ENCODE results near the gene SLX9.
"Not testable (repeated sequence)": the region's sequence is repeated elsewhere in the genome, so short reads cannot be mapped to it uniquely, and the experiment has no call there.

Gene SLX9

DNA sequence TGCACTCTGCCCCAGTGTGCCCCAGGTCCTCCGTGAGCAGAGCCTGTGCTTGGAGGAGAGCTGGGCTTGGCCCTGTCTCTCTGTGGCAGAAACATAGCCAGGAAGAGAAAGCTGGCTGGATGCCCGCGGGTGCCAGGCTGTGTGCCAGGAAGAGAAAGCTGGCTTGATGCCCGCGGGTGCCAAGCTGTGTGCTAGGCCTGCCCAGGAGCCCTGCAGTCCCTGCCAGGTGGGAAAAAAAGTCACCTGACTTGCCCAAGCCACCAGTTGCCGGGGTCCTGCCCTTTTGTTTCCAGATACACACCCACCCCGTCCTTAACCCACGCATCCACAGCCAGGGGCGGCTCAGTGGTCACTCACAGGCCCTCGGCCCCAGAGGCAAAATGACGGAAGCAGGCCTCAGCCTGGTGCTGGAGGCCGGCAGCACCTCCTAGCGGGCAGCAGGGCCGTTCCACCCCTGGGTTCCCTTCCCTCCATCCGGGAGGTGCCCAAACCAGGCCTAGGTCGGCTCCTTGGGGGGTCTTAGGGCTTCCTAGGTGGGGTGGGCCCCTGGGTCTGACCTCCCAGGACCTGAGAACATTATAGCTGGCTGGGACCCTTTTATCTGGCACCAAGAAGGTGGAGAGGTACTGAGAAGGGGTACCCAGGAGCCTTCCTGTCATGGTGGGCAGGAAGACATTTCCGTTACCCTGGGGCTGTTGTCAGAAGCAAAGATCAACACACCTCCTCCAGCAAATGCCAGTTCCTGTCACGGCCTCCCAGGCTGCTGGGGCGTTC lies 28.3 kb upstream of the SLX9 start:
- no peak for DNase-seq (ENCODE audit: low read depth in 2 of 2)
- H3K4me3 ChIP-seq (replicated peaks in 1 of 2; ENCODE audit: low read depth in 2 of 2, low read length in 2 of 2) = no peak overlapping the region
- no peak for TF ChIP-seq CTCF (IDR thresholded peaks at IDR 0.05; ENCODE audit: low read depth, low read length)

GRCh38 chr21:44912158-44912473 lies 27.7 kb upstream of the SLX9 start:
- no peak overlapping the region for H3K4me3 ChIP-seq (replicated peaks in 1 of 2; ENCODE audit: low read depth in 2 of 2, low read length in 2 of 2)
- DNase-seq (ENCODE audit: low read depth in 2 of 2) = no peak
- no peak for TF ChIP-seq CTCF (IDR thresholded peaks at IDR 0.05; ENCODE audit: low read depth, low read length)

GRCh38 chr21:44912506-44913412 lies 27.1 kb upstream of the SLX9 start:
- H3K4me3 ChIP-seq (replicated peaks in 1 of 2; ENCODE audit: low read depth in 2 of 2, low read length in 2 of 2); DNase-seq (ENCODE audit: low read depth in 2 of 2): not testable (repeated sequence)

DNA sequence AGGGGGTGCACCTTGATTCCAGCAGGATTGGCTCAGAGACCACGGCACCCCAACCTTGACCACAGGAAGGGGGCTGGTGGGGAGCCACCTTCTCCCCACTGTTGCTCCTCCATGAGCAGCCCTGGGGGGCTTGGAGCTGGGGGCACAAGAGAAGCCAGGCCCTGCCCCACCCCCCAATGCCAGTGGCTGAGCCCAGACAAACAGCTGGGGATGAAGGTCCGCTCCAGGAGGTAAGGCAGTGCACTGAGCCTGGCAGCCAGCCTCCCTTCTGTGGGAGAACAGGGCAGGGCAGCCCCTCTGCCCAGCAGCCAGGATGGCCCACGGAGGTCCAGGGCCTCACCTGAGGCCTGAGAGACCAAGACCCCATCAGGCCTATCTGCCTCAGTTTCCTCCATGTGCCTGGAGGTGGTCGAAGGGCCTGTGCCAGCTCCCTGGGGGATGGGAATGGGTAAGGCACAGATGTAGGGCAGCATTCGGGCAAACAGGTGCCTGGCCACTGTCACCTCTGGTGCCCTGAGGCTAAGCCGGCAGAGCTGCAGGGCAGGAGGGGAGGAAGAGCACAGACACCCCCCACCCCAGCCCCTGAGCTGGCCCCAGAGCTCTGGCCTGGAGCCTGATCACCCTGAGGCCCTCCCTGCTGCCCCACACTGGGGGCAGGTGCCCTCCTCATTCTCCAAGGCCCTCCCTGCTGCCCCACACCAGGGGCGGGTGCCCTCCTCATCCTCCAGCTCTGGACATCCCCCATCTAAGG lies 26.2 kb upstream of the SLX9 start:
- TF ChIP-seq CTCF (IDR thresholded peaks at IDR 0.05; ENCODE audit: low read depth, low read length) = no peak
- no peak overlapping the region for H3K4me3 ChIP-seq (replicated peaks in 1 of 2; ENCODE audit: low read depth in 2 of 2, low read length in 2 of 2)
- no peak for DNase-seq (ENCODE audit: low read depth in 2 of 2)

- TF ChIP-seq CTCF (IDR thresholded peaks at IDR 0.05; ENCODE audit: low read depth, low read length) = no peak
- H3K4me3 ChIP-seq (replicated peaks in 1 of 2; ENCODE audit: low read depth in 2 of 2, low read length in 2 of 2) = no peak overlapping the region
- DNase-seq (ENCODE audit: low read depth in 2 of 2) = no peak
Observed at GRCh38 chr21:44914176-44914874, 25.5 kb upstream of the SLX9 start.

DNA sequence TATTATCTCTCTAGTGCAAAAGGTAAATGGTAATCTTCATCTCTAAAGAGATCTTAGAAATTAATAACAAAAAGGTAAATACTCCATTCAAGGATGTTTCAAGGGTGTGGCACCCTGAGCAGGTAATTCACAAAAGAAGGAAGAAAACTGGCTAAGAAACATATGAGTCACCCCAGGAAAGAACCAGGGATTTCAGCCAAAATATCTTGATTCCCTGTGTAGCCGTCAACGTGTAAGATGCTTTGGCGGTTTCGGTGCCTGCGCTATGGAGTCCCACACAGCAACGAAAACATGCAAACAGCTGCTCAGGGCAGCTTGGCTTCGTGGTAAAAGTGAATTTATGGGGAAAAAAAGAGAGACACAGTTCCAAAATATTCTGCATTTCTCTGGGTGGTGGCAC lies 22.9 kb upstream of the SLX9 start:
- TF ChIP-seq CTCF (IDR thresholded peaks at IDR 0.05; ENCODE audit: low read depth, low read length) = no peak
- DNase-seq (ENCODE audit: low read depth in 2 of 2) = peak in 1 of 2 donors; percentile 33
- H3K4me3 ChIP-seq (replicated peaks in 1 of 2; ENCODE audit: low read depth in 2 of 2, low read length in 2 of 2) = no peak overlapping the region

All from cardiac fibroblast (primary cell).